Parathyroid adenoma (tissue), 2 donors: Measurements from ENCODE around the gene PRKACA.
A peak's percentile ranks its signal among the peaks of the same experiment; 100 is the strongest.

Experiments used
- H2AFZ ChIP-seq: fragments of 300-600 bp; sonication (generic); one replicate; pipeline ENCODE4 v1.7.0; 2017; ENCODE audit warnings: antibody characterized with exemption, mild to moderate bottlenecking
- H3K27ac ChIP-seq: fragments of 300-600 bp; sonication (generic); one replicate; pipeline ENCODE4 v1.7.0; 2017
- H3K27me3 ChIP-seq: fragments of 300-600 bp; sonication (generic); one replicate; pipeline ENCODE4 v1.7.0; 2017; ENCODE audit warnings: low read length; ENCODE audit not compliant: control insufficient read depth, insufficient read depth
- H3K36me3 ChIP-seq: fragments of 300-600 bp; sonication (generic); one replicate; pipeline ENCODE4 v1.7.0; 2017; ENCODE audit warnings: low read length; ENCODE audit not compliant: control insufficient read depth, insufficient read depth
- H3K4me1 ChIP-seq: fragments of 300-600 bp; sonication (generic); one replicate; pipeline ENCODE4 v1.7.0; 2017; ENCODE audit warnings: control low read depth
- H3K4me2 ChIP-seq: fragments of 300-600 bp; sonication (generic); one replicate; pipeline ENCODE4 v1.7.0; 2017; ENCODE audit warnings: low read length
- H3K4me3 ChIP-seq: fragments of 300-600 bp; sonication (generic); one replicate; pipeline ENCODE4 v1.7.0; 2017; ENCODE audit warnings: low read depth, low read length
- H3K79me2 ChIP-seq: fragments of 300-600 bp; sonication (generic); one replicate; pipeline ENCODE4 v1.7.0; 2017; ENCODE audit warnings: control low read depth
- H3K9ac ChIP-seq: fragments of 300-600 bp; sonication (generic); one replicate; pipeline ENCODE4 v1.7.0; 2017; ENCODE audit warnings: mild to moderate bottlenecking
- H3K9me3 ChIP-seq: fragments of 300-600 bp; sonication (generic); one replicate; pipeline ENCODE4 v1.7.0; 2017; ENCODE audit warnings: low read length; ENCODE audit not compliant: control insufficient read depth
- TF ChIP-seq, protein P1 (sequence below): fragments of 300-600 bp; sonication (generic); IDR thresholded peaks from one replicate; pipeline ENCODE4 v1.7.0; 2017; ENCODE audit warnings: antibody characterized with exemption, mild to moderate bottlenecking
- donor health status: primary hyperparathyroidism.

The PRKACA gene

DNA sequence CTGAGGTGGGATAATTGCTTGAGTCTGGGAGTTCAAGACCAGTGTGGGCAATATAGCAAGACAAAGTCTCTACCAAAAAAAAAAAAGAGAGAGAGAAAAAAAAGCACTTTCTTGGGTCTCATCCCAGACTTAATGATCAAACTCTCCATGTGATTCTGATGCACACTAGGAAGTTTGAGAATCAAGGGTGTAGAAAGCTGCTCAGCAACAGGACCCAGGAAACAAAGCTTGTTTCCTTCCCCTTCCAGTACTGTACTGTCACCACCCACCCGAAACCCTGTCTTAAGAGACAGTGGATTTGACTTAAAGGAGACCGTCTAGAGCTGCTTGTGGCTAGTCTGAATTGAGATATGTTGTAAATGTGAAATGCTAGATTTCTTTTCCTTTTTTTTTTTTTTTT lies 39.2 kb downstream of the PRKACA start:
- peaks cover 6% of the 10 kb centered on the region for H3K79me2 ChIP-seq
- no peaks in the 10 kb centered on the region for H3K36me3 ChIP-seq
- H3K4me1 ChIP-seq = peaks cover 11% of the 10 kb centered on the region
- H3K27me3 ChIP-seq = no peaks in the 10 kb centered on the region
- TF ChIP-seq, protein P1, sequence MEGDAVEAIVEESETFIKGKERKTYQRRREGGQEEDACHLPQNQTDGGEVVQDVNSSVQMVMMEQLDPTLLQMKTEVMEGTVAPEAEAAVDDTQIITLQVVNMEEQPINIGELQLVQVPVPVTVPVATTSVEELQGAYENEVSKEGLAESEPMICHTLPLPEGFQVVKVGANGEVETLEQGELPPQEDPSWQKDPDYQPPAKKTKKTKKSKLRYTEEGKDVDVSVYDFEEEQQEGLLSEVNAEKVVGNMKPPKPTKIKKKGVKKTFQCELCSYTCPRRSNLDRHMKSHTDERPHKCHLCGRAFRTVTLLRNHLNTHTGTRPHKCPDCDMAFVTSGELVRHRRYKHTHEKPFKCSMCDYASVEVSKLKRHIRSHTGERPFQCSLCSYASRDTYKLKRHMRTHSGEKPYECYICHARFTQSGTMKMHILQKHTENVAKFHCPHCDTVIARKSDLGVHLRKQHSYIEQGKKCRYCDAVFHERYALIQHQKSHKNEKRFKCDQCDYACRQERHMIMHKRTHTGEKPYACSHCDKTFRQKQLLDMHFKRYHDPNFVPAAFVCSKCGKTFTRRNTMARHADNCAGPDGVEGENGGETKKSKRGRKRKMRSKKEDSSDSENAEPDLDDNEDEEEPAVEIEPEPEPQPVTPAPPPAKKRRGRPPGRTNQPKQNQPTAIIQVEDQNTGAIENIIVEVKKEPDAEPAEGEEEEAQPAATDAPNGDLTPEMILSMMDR = no peak
- no peak overlapping the region for H3K9ac ChIP-seq
- no peak overlapping the region for H3K4me3 ChIP-seq
- no peaks in the 10 kb centered on the region for H3K9me3 ChIP-seq
- H2AFZ ChIP-seq = no peak overlapping the region
- no peak overlapping the region for H3K4me2 ChIP-seq
- no peak overlapping the region for H3K27ac ChIP-seq

DNA sequence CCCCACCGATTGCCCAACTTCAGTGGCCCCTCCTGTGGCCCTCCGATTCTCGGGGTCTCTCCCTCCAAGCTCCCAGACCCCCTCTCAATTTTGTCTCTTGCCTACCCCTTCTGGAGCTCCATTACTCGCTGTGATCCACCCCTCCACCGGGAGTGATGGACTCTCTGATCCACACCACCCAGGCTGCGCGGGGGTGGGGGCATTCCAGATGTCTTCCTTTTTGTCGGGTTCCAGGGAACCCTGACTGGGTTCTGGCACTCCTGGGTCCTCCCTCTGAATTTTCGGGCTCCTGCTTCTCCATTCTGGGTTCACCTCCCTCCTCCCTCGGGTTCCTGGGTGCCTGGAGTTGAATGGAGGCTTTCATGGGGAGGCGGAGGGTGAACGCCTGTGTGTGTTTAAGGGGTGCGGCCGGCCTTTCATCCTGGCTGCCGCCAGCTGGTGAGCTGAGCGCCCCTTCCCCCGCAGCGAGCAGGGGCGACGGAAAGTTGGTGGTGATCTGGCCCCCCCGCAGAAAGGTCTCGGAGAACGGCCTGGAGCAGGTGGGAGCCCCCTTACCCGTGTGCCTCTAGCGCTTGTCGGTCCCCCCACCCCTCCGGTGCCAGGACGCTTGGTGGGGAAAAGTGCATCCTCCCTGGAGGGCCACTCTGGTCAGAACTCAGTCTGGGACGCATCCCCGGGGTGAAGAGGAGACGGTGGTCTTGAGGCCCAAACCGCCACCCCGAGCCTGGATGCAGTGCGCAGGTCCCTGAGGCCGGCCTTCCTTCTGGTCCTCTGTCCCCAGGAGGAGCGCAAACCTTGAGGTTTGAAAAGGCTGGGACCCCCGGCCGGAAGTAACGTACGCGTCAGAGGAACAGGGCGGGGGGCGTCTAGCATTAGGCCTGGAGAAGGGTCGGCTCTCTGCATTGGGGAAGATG lies 43.4 kb downstream of the PRKACA start:
- H3K9me3 ChIP-seq = no peaks in the 10 kb centered on the region
- TF ChIP-seq, protein P1 = no peak
- no peaks in the 10 kb centered on the region for H3K27me3 ChIP-seq

DNA sequence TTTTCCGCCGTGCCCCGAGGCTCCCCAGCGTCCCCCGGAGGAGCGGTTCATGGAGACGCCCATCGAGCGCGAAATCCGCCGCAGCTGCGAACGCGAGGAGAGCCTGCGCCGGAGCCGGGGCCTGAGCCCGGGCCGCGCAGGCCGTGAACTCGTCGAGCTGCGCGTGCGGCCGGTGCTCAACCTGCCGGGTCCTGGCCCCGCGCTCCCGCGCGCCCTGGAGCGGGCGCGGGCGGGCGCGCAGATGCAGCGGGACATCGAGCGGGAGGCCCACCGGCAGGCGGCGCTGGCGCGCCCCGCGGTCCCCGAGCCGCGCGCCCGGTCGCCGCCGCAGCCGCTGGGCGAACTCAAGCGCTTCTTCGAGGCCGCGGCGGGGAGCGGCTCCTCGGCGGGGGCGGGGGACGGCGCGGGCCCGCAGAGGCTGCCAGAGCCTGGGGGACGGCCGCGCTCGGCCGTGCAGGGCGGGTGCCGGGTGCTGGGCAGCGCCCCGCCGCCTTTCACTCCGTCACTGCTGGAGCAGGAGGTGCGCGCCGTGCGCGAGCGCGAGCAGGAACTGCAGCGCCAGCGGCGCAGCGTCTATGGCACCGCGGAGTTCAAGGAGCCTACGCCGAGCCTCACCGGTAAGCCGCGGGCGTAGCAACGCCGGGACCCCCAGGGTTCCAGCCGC lies 44.2 kb downstream of the PRKACA start:
- H3K27ac ChIP-seq = peak overlapping the region; percentile 97
- peak overlapping the region; percentile 16 for H3K9ac ChIP-seq
- H3K36me3 ChIP-seq = no peaks in the 10 kb centered on the region
- no peaks in the 10 kb centered on the region for H3K79me2 ChIP-seq
- H3K4me2 ChIP-seq = peak overlapping the region; percentile 65
- TF ChIP-seq, protein P1 = no peak
- H3K9me3 ChIP-seq = no peaks in the 10 kb centered on the region
- H3K27me3 ChIP-seq = no peaks in the 10 kb centered on the region
- peaks cover 6% of the 10 kb centered on the region for H3K4me1 ChIP-seq
- H2AFZ ChIP-seq = peak overlapping the region; percentile 99
- peak overlapping the region; percentile 90 for H3K4me3 ChIP-seq

More for the DNA sequence above, 43.4 kb downstream of the PRKACA start:
- peaks cover 6% of the 10 kb centered on the region for H3K4me1 ChIP-seq
- H3K27ac ChIP-seq = peak overlapping the region; percentile 82
- no peaks in the 10 kb centered on the region for H3K79me2 ChIP-seq
- H3K4me2 ChIP-seq = peak overlapping the region; percentile 65
- H3K36me3 ChIP-seq = no peaks in the 10 kb centered on the region
- peak overlapping the region; percentile 91 for H2AFZ ChIP-seq
- peak overlapping the region; percentile 16 for H3K9ac ChIP-seq
- peak overlapping the region; percentile 56 for H3K4me3 ChIP-seq

DNA sequence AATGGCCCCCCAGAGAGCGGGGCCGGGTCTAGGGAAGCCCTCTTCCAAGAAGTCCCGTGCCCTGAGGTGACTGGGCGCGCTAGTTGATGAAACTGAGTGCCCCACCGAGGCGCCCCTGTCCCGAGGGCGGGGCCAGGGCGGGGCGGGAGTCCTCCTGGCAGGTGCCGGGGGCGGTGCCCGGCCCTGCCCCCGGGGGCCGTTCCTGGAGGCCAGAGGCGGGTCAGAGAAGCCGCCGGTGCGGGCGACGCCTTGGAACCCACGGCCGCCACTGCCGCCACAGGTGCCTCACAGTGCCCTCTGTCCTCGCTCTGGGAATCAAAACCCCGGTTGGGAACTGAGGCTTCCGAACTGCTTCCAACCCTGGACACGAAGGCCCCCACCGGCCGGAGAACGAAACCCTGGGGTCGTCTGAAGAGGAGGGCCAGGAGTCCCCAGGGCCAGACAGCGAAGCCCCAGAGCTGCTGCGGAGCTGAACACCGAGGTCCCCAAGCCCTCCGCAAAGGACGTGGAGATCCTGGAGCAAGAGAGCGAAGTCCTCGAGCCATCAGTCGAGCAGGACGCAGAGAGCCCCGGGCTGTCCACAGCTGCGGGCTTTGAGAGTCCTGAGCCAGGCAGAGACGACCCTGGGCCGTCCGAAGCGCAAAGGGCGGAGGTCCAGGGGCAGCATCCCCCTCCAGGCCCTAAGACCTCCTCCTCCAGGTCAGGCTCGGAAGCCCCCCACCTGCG lies 44.9 kb downstream of the PRKACA start, which contains the start of gene MISP3:
Gene MISP3, plus strand, starts transcription at position 252 of the 726 bp plus-strand sequence. CDS start 524 bp downstream, outside the sequence.
- Histone ChIP-seq H3K4me2 (peak within 1 kb of the TSS; percentile 65), H3K36me3 (no peaks in the 10 kb centered on the region), H3K4me3 (peak within 1 kb of the TSS; percentile 90), H3K4me1 (peaks cover 6% of the 10 kb centered on the region), H3K9ac (peak within 1 kb of the TSS; percentile 77), H2AFZ (peak within 1 kb of the TSS; percentile 99), H3K27me3 (no peaks in the 10 kb centered on the region), H3K27ac (peak within 1 kb of the TSS; percentile 97), H3K9me3 (no peaks in the 10 kb centered on the region), H3K79me2 (no peaks in the 10 kb centered on the region)
- TF ChIP-seq, protein P1 = no peak
